ENCODE data around the gene FOXJ1. TPM values are rescaled to one million over a fixed set of nuclear protein-coding genes. Genes with fewer than 3 reads are reported as not detected.

Gene FOXJ1
- total RNA-seq, 2 experiments from 2014 or later, result 0.63 to 0.89 TPM

DNA sequence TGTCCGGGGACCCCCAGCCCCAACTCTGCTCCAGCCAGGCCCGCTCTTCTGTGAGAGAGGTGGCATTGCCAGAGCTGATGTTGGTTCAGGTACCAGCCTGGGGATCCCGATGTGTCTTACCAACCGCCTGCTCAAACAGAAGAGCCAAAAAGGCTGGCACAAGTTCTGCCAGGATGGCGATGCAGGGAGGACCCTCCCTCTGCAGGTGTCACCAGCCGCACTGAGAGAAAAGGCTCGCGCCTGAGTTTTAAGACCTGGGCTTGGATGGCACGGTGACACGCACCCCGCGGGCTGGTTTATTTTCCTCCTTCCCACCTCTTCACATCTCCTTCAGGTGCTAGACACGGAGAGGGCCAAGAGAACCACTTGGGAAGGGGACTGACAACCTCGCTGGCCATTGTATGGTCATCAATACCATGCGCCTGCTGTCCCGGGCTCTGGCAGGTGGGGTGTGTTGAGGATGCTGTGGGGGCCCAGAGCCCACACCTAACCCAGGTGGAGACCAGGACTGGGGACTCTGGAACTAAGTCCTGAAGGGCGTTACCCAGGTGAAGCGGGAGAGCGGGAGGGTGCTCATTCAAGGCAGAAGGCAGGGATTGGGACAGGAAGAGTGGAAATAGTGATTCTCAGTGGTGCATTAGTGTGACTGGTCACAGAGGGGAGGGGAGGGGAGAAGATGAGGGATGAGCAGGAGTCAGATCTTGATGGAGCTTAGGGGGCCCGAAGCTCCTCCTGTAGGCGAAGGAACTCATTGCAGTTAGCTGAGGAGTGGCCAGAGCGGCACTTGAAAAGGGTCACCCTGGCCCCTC lies 16.3 kb downstream of the FOXJ1 start:
- intact Hi-C loops (cut with DNase I, micrococcal nuclease), result loop anchor here (5.0 kb wide), 2 partner anchors 173 to 273 kb away; no protein-coding TSS in a partner anchor
- Histone ChIP-seq H3K27me3 (ENCODE audit: control insufficient read depth in 1 of 2, insufficient read depth in 2 of 2, low read length in 2 of 2) (no peaks in the 10 kb centered on the region), H3K36me3 (ENCODE audit: insufficient read depth, low read length) (no peaks in the 10 kb centered on the region), H3K4me1 (ENCODE audit: insufficient read depth, low read length) (peaks cover 35% of the 10 kb centered on the region), H3K9me3 (ENCODE audit: control insufficient read depth in 1 of 2, insufficient read depth in 1 of 2, low read length in 2 of 2) (no peaks in the 10 kb centered on the region), H3K4me3 (ENCODE audit: low read length) (no peak overlapping the region), H3K27ac (ENCODE audit: low read depth in 1 of 2, low read length in 2 of 2) (no peak overlapping the region)
- no peak for ATAC-seq (ENCODE audit: poor library complexity)
- H3K36me3 Mint-ChIP-seq (ENCODE audit: low read depth), result no peaks in the 10 kb centered on the region
- no peak overlapping the region for H3K27ac Mint-ChIP-seq
- H3K9me3 Mint-ChIP-seq, result no peaks in the 10 kb centered on the region
- peaks cover 21% of the 10 kb centered on the region for H3K4me1 Mint-ChIP-seq (ENCODE audit: low read depth)
- ChIA-PET CTCF (interaction anchor here (1.2 to 9.6 kb wide), 3 partner anchors 56 to 155 kb away, joined by 3 to 130 read pairs (median 68); no protein-coding TSS in a partner anchor), POLR2A (interaction anchor here (1.2 to 4.5 kb wide), 6 partner anchors 16 to 156 kb away, joined by 3 to 43 read pairs (median 10); partner anchors contain the start of genes FOXJ1 and UBALD2)
- no peak for TF ChIP-seq CTCF (IDR thresholded peaks at IDR 0.05)
- H3K27me3 Mint-ChIP-seq, result no peaks in the 10 kb centered on the region
- no peak overlapping the region for H3K4me3 Mint-ChIP-seq
- DNase-seq, result peak in 1 of 14 experiments; percentile 23

DNA sequence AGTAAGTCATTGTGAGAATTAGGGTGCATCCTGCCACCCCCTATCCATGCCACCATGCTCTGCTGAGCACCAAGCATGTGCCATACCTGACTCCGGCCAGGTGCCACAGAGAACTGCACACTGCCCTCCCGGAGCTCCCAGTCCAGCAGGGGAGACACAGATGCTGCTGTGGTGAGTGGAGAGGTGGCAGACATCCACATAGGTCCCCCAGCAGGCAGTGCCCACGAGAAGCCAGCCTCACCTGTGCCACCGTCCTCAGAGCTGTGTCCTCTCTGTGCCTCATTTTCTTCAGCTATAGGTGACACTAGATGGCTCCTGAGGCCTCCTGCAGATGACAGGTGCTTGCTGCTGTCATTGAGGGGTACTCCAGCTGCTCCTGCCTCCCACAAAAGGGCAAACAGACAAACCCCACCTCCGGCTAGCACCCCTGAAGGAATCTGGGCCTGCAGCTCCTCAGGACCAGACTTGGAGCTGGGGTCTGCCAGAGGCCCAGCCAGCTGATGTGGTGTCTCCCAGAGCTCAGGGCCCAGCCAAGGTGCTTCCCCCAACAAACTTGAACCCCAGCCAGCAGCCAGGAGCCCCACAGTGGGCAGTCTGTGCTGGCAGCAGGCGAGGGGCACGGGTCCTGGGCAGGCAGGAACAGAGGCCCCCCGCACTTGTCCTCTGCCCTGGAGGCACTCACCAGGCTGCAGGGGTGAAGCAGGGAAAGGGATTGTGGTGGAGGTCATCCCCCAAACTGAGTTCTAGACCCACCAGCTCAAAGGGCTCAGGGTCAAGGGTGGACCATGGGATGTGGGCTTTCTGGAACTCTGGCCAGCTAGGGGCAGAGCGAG lies 17.1 kb downstream of the FOXJ1 start:
- CTCF ChIA-PET, result interaction anchor here (3.7 to 9.6 kb wide), 2 partner anchors 57 to 156 kb away, joined by 68 to 130 read pairs; no protein-coding TSS in a partner anchor
- no peaks in the 10 kb centered on the region for H3K27me3 ChIP-seq (ENCODE audit: control insufficient read depth in 1 of 2, insufficient read depth in 2 of 2, low read length in 2 of 2)
- Mint-ChIP-seq H3K27ac (peak overlapping the region; percentile 9), H3K4me1 (ENCODE audit: low read depth) (peaks cover 21% of the 10 kb centered on the region), H3K4me3 (peak overlapping the region; percentile 51), H3K27me3 (no peaks in the 10 kb centered on the region), H3K36me3 (ENCODE audit: low read depth) (no peaks in the 10 kb centered on the region), H3K9me3 (no peaks in the 10 kb centered on the region)
- peak in 2 of 14 experiments; percentile 25 to 39 for DNase-seq
- no peak for ATAC-seq (ENCODE audit: poor library complexity)
- H3K9me3 ChIP-seq (ENCODE audit: control insufficient read depth in 1 of 2, insufficient read depth in 1 of 2, low read length in 2 of 2), result no peaks in the 10 kb centered on the region
- POLR2A ChIA-PET, result interaction anchor here (1.2 to 4.5 kb wide), 4 partner anchors 57 to 157 kb away, joined by 3 to 43 read pairs (median 6); no protein-coding TSS in a partner anchor
- H3K4me3 ChIP-seq (ENCODE audit: low read length), result no peak overlapping the region
- intact Hi-C loops (cut with DNase I, micrococcal nuclease), result loop anchor here (5.0 kb wide), 2 partner anchors 173 to 273 kb away; no protein-coding TSS in a partner anchor
- no peaks in the 10 kb centered on the region for H3K36me3 ChIP-seq (ENCODE audit: insufficient read depth, low read length)
- no peak for TF ChIP-seq CTCF (IDR thresholded peaks at IDR 0.05)
- no peak overlapping the region for H3K27ac ChIP-seq (ENCODE audit: low read depth in 1 of 2, low read length in 2 of 2)
- H3K4me1 ChIP-seq (ENCODE audit: insufficient read depth, low read length), result peaks cover 35% of the 10 kb centered on the region

DNA sequence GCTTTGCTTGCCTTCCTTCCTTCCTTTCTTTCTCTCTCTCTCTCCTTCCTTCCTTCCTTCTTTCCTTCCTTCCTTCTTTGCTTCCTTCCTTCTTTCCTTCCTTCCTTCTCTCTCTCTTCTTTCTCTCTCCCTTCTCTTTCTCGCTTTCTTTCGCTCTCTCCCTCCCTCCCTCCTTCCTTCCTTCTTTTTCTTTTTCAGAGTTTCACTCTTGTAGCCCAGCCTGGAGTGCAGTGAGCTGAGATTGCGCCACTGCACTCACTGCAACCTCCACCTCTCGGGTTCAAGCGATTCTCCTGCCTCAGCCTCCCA lies 17.9 kb downstream of the FOXJ1 start:
- Mint-ChIP-seq H3K4me3 (peak overlapping the region; percentile 9), H3K36me3 (ENCODE audit: low read depth) (no peaks in the 10 kb centered on the region), H3K9me3 (no peaks in the 10 kb centered on the region), H3K4me1 (ENCODE audit: low read depth) (peaks cover 21% of the 10 kb centered on the region), H3K27me3 (no peaks in the 10 kb centered on the region), H3K27ac (peak overlapping the region; percentile 9)
- ChIA-PET POLR2A (interaction anchor here (0.9 to 4.5 kb wide), 4 partner anchors 58 to 148 kb away, joined by 3 to 43 read pairs (median 6); no protein-coding TSS in a partner anchor), CTCF (interaction anchor here (3.7 to 9.6 kb wide), 2 partner anchors 58 to 157 kb away, joined by 68 to 130 read pairs; no protein-coding TSS in a partner anchor)
- DNase-seq, result no peak
- intact Hi-C loops (cut with DNase I, micrococcal nuclease), result loop anchor here (5.0 kb wide), 2 partner anchors 174 to 274 kb away; no protein-coding TSS in a partner anchor
- Histone ChIP-seq H3K27ac (ENCODE audit: low read depth in 1 of 2, low read length in 2 of 2) (no peak overlapping the region), H3K4me1 (ENCODE audit: insufficient read depth, low read length) (peaks cover 35% of the 10 kb centered on the region), H3K27me3 (ENCODE audit: control insufficient read depth in 1 of 2, insufficient read depth in 2 of 2, low read length in 2 of 2) (no peaks in the 10 kb centered on the region), H3K9me3 (ENCODE audit: control insufficient read depth in 1 of 2, insufficient read depth in 1 of 2, low read length in 2 of 2) (no peaks in the 10 kb centered on the region), H3K36me3 (ENCODE audit: insufficient read depth, low read length) (no peaks in the 10 kb centered on the region), H3K4me3 (ENCODE audit: low read length) (no peak overlapping the region)
- ATAC-seq (ENCODE audit: poor library complexity), result no peak
- no peak for TF ChIP-seq CTCF (IDR thresholded peaks at IDR 0.05)
